Measurements from ENCODE around the gene SLC18A3. TPM values are rescaled to one million over a fixed set of nuclear protein-coding genes. Genes with fewer than 3 reads are reported as not detected.

Gene SLC18A3
- total RNA-seq, 1 experiment from 2014 or later = 0.13 TPM

GRCh38 chr10:49606981-49607535 lies 3.1 kb upstream of the SLC18A3 start (continued):
- TF ChIP-seq, protein P1, sequence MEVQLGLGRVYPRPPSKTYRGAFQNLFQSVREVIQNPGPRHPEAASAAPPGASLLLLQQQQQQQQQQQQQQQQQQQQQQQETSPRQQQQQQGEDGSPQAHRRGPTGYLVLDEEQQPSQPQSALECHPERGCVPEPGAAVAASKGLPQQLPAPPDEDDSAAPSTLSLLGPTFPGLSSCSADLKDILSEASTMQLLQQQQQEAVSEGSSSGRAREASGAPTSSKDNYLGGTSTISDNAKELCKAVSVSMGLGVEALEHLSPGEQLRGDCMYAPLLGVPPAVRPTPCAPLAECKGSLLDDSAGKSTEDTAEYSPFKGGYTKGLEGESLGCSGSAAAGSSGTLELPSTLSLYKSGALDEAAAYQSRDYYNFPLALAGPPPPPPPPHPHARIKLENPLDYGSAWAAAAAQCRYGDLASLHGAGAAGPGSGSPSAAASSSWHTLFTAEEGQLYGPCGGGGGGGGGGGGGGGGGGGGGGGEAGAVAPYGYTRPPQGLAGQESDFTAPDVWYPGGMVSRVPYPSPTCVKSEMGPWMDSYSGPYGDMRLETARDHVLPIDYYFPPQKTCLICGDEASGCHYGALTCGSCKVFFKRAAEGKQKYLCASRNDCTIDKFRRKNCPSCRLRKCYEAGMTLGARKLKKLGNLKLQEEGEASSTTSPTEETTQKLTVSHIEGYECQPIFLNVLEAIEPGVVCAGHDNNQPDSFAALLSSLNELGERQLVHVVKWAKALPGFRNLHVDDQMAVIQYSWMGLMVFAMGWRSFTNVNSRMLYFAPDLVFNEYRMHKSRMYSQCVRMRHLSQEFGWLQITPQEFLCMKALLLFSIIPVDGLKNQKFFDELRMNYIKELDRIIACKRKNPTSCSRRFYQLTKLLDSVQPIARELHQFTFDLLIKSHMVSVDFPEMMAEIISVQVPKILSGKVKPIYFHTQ (CRISPR knock-in tag; IDR thresholded peaks at IDR 0.05) = no peak
- no peak; the same call in 1 of the 2 replicates for TF ChIP-seq SMAD4 (CRISPR knock-in tag; IDR thresholded peaks at IDR 0.05)
- peak; percentile 55; the same call in 1 of the 2 replicates for TF ChIP-seq USF1 (CRISPR knock-in tag; IDR thresholded peaks at IDR 0.05)
- TF ChIP-seq EMX1 (CRISPR knock-in tag; IDR thresholded peaks at IDR 0.05) = no peak
- TF ChIP-seq ZNF317 (CRISPR knock-in tag; IDR thresholded peaks at IDR 0.05; ENCODE audit: borderline replicate concordance, low read depth) = no peak
- no peak for TF ChIP-seq PRDM15 (CRISPR knock-in tag; IDR thresholded peaks at IDR 0.05)
- no peak for TF ChIP-seq JAZF1 (CRISPR knock-in tag; IDR thresholded peaks at IDR 0.05)
- peak; percentile 82 for TF ChIP-seq ESRRA (CRISPR knock-in tag; IDR thresholded peaks at IDR 0.05; ENCODE audit: borderline replicate concordance)
- TF ChIP-seq, protein P2, sequence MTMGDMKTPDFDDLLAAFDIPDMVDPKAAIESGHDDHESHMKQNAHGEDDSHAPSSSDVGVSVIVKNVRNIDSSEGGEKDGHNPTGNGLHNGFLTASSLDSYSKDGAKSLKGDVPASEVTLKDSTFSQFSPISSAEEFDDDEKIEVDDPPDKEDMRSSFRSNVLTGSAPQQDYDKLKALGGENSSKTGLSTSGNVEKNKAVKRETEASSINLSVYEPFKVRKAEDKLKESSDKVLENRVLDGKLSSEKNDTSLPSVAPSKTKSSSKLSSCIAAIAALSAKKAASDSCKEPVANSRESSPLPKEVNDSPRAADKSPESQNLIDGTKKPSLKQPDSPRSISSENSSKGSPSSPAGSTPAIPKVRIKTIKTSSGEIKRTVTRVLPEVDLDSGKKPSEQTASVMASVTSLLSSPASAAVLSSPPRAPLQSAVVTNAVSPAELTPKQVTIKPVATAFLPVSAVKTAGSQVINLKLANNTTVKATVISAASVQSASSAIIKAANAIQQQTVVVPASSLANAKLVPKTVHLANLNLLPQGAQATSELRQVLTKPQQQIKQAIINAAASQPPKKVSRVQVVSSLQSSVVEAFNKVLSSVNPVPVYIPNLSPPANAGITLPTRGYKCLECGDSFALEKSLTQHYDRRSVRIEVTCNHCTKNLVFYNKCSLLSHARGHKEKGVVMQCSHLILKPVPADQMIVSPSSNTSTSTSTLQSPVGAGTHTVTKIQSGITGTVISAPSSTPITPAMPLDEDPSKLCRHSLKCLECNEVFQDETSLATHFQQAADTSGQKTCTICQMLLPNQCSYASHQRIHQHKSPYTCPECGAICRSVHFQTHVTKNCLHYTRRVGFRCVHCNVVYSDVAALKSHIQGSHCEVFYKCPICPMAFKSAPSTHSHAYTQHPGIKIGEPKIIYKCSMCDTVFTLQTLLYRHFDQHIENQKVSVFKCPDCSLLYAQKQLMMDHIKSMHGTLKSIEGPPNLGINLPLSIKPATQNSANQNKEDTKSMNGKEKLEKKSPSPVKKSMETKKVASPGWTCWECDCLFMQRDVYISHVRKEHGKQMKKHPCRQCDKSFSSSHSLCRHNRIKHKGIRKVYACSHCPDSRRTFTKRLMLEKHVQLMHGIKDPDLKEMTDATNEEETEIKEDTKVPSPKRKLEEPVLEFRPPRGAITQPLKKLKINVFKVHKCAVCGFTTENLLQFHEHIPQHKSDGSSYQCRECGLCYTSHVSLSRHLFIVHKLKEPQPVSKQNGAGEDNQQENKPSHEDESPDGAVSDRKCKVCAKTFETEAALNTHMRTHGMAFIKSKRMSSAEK (CRISPR knock-in tag; IDR thresholded peaks at IDR 0.05; ENCODE audit: borderline replicate concordance) = no peak
- TF ChIP-seq, protein P3, sequence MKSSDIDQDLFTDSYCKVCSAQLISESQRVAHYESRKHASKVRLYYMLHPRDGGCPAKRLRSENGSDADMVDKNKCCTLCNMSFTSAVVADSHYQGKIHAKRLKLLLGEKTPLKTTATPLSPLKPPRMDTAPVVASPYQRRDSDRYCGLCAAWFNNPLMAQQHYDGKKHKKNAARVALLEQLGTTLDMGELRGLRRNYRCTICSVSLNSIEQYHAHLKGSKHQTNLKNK (CRISPR knock-in tag; IDR thresholded peaks at IDR 0.05) = no peak
- peak; percentile 95 for TF ChIP-seq ZNF232 (CRISPR knock-in tag; IDR thresholded peaks at IDR 0.05)
- no peak for TF ChIP-seq NR3C1 (CRISPR knock-in tag; conservative IDR thresholded peaks at IDR 0.05; ENCODE audit: low read depth)
- TF ChIP-seq CREM (CRISPR knock-in tag; IDR thresholded peaks at IDR 0.05) = 0 out of 2 replicates have a peak, but pooled peaks have one; percentile 35
- TF ChIP-seq RELA (CRISPR knock-in tag; IDR thresholded peaks at IDR 0.05; ENCODE audit: borderline replicate concordance) = no peak
- TF ChIP-seq SOX15 (CRISPR knock-in tag; IDR thresholded peaks at IDR 0.05) = no peak
- no peak for TF ChIP-seq NFATC4 (CRISPR knock-in tag; IDR thresholded peaks at IDR 0.05)
- TF ChIP-seq, protein P4, sequence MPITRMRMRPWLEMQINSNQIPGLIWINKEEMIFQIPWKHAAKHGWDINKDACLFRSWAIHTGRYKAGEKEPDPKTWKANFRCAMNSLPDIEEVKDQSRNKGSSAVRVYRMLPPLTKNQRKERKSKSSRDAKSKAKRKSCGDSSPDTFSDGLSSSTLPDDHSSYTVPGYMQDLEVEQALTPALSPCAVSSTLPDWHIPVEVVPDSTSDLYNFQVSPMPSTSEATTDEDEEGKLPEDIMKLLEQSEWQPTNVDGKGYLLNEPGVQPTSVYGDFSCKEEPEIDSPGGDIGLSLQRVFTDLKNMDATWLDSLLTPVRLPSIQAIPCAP (CRISPR knock-in tag; IDR thresholded peaks at IDR 0.05) = peak; percentile 84
- no peak for TF ChIP-seq HMGA2 (CRISPR knock-in tag; IDR thresholded peaks at IDR 0.05)
- TF ChIP-seq ZNF219 (CRISPR knock-in tag; IDR thresholded peaks at IDR 0.05; ENCODE audit: borderline replicate concordance) = no peak; the same call in 1 of the 2 replicates
- TF ChIP-seq IRF2 (CRISPR knock-in tag; IDR thresholded peaks at IDR 0.05; ENCODE audit: borderline replicate concordance, low read depth) = no peak
- TF ChIP-seq TEAD4 (CRISPR knock-in tag; IDR thresholded peaks at IDR 0.05) = peak; percentile 37; the same call in 1 of the 2 replicates
- TF ChIP-seq, protein P5, sequence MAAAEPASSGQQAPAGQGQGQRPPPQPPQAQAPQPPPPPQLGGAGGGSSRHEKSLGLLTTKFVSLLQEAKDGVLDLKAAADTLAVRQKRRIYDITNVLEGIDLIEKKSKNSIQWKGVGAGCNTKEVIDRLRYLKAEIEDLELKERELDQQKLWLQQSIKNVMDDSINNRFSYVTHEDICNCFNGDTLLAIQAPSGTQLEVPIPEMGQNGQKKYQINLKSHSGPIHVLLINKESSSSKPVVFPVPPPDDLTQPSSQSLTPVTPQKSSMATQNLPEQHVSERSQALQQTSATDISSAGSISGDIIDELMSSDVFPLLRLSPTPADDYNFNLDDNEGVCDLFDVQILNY (CRISPR knock-in tag; IDR thresholded peaks at IDR 0.05) = no peak
- TF ChIP-seq OVOL2 (CRISPR knock-in tag; IDR thresholded peaks at IDR 0.05; ENCODE audit: borderline replicate concordance) = no peak
- peak; percentile 65; the same call in 1 of the 2 replicates for TF ChIP-seq TEAD1 (CRISPR knock-in tag; IDR thresholded peaks at IDR 0.05)
- TF ChIP-seq ETV6 (CRISPR knock-in tag; IDR thresholded peaks at IDR 0.05) = peak; percentile 87

Data from WTC11 (cell line).